ENCODE measurements around the gene NIF3L1. TPM values are rescaled to one million over a fixed set of nuclear protein-coding genes. Genes with fewer than 3 reads are reported as not detected.
A peak's percentile ranks its signal among the peaks of the same experiment; 100 is the strongest.

Gene NIF3L1
- total and polyA plus RNA-seq, 2 of the 13 experiments (the other 11 are each of a cell fraction or from before 2014, with no cell fraction given): 67.9 to 75.2 TPM

DNA sequence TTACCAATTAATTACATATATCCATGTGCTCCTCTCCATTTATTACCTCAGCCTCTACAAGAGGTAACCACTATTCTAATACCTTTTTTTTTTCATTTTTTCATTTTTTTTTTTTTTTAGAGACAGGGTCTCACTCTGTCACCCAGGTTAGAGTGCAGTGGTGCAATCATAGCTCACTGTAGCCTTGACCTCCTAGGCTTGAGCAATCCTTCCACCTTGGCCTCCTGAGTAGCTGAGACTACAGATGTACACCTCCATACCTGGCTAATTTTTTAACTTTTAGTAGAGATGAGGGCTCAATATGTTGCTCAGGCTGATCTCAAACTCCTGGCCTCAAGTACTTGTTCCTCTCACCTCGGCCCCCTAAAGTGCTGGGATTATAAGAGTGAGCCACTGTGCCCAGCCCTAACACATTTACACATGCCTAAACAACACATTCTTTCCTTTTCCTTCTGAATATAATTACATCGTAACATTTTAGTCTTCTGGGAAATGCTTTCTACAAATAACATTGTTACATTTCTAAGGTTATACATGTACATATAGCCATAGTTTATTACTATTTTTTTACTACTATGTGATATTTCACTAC is 10.8 kb upstream of the NIF3L1 start (continued):
- TF ChIP-seq ZNF143 (CRISPR knock-in tag; IDR thresholded peaks at IDR 0.05) (no peak), REXO4 (CRISPR knock-in tag; IDR thresholded peaks at IDR 0.05; ENCODE audit: borderline replicate concordance) (no peak), GATAD2A (CRISPR knock-in tag; IDR thresholded peaks at IDR 0.05) (peak; percentile 46; the same call in 1 of the 2 replicates), ZNF292 (CRISPR knock-in tag; IDR thresholded peaks at IDR 0.05; ENCODE audit: borderline replicate concordance, low read depth) (no peak), ARID5B (CRISPR knock-in tag; IDR thresholded peaks at IDR 0.05) (0 out of 2 replicates have a peak, but pooled peaks have one; percentile 27), SRSF9 (IDR thresholded peaks at IDR 0.05; ENCODE audit: borderline replicate concordance, insufficient read depth, low read depth, low read length, poor library complexity, severe bottlenecking) (no peak), CEBPG (CRISPR knock-in tag; IDR thresholded peaks at IDR 0.05) (peak; percentile 71; the same call in 1 of the 2 replicates), ZNF556 (CRISPR knock-in tag; IDR thresholded peaks at IDR 0.05; ENCODE audit: borderline replicate concordance) (no peak), ZNF362 (CRISPR knock-in tag; IDR thresholded peaks at IDR 0.05; ENCODE audit: borderline replicate concordance) (peak; percentile 58; the same call in 1 of the 2 replicates), MTF2 (CRISPR knock-in tag; IDR thresholded peaks at IDR 0.05; ENCODE audit: borderline replicate concordance) (no peak), PITX1 (CRISPR knock-in tag; IDR thresholded peaks at IDR 0.05) (no peak), SKIL (CRISPR knock-in tag; IDR thresholded peaks at IDR 0.05; ENCODE audit: borderline replicate concordance) (no peak), SRSF4 (IDR thresholded peaks at IDR 0.05; ENCODE audit: low read depth, low read length, poor library complexity, severe bottlenecking) (no peak)
- TF ChIP-seq, protein P1, sequence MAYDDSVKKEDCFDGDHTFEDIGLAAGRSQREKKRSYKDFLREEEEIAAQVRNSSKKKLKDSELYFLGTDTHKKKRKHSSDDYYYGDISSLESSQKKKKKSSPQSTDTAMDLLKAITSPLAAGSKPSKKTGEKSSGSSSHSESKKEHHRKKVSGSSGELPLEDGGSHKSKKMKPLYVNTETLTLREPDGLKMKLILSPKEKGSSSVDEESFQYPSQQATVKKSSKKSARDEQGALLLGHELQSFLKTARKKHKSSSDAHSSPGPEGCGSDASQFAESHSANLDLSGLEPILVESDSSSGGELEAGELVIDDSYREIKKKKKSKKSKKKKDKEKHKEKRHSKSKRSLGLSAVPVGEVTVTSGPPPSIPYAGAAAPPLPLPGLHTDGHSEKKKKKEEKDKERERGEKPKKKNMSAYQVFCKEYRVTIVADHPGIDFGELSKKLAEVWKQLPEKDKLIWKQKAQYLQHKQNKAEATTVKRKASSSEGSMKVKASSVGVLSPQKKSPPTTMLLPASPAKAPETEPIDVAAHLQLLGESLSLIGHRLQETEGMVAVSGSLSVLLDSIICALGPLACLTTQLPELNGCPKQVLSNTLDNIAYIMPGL (CRISPR knock-in tag; IDR thresholded peaks at IDR 0.05; ENCODE audit: borderline replicate concordance in 1 of 2, low read depth in 1 of 2): no peak
